GM19397 (cell line): ENCODE data around the gene RPS27L.
A peak's percentile ranks its signal among the peaks of the same experiment; 100 is the strongest.

Source experiments
- ATAC-seq: cut with Tn5 transposase; IDR thresholded peaks from one replicate; pipeline ENCODE4 v1.9.1; 2021; ENCODE audit warnings: mild to moderate bottlenecking, moderate library complexity; ENCODE audit not compliant: unreplicated experiment

RPS27L gene

GRCh38 chr15:63188247-63188925 lies 31.1 kb upstream of the RPS27L start:
- no peak for ATAC-seq

- no peak for ATAC-seq
These were observed 30.4 kb upstream of the RPS27L start for GRCh38 chr15:63187589-63188226.

- ATAC-seq, result no peak
These were observed 28.8 kb upstream of the RPS27L start for GRCh38 chr15:63186065-63186464.

- ATAC-seq, result no peak
These were observed 27.9 kb upstream of the RPS27L start for GRCh38 chr15:63185206-63185605.

GRCh38 chr15:63181648-63182047 lies 24.4 kb upstream of the RPS27L start:
- no peak for ATAC-seq

GRCh38 chr15:63180746-63181145 lies 23.5 kb upstream of the RPS27L start:
- no peak for ATAC-seq

- ATAC-seq, result no peak
These were observed 20.8 kb upstream of the RPS27L start for GRCh38 chr15:63178034-63178433.

- no peak for ATAC-seq
These were observed 19.0 kb upstream of the RPS27L start for GRCh38 chr15:63176302-63176701.

- no peak for ATAC-seq
These were observed 15.7 kb upstream of the RPS27L start for GRCh38 chr15:63172851-63173451.

- ATAC-seq, result no peak
These were observed 15.1 kb upstream of the RPS27L start for GRCh38 chr15:63172376-63172775.

- ATAC-seq, result no peak
These were observed 12.5 kb upstream of the RPS27L start for GRCh38 chr15:63169788-63170187.

- ATAC-seq, result no peak
These were observed 8.9 kb upstream of the RPS27L start for GRCh38 chr15:63166219-63166618.

GRCh38 chr15:63165166-63165859 lies 8.0 kb upstream of the RPS27L start:
- no peak for ATAC-seq

GRCh38 chr15:63163217-63163616 lies 5.9 kb upstream of the RPS27L start:
- no peak for ATAC-seq

- ATAC-seq, result no peak
These were observed 3.4 kb upstream of the RPS27L start for GRCh38 chr15:63160638-63161037.

GRCh38 chr15:63157891-63158431 lies 684 bp upstream of the RPS27L start:
- peak; percentile 10 for ATAC-seq

- no peak for ATAC-seq
These were observed 541 bp downstream of the RPS27L start for GRCh38 chr15:63156755-63157117.

GRCh38 chr15:63156086-63156710 lies 1.1 kb downstream of the RPS27L start:
- ATAC-seq, result no peak

- no peak for ATAC-seq
These were observed 1.8 kb downstream of the RPS27L start for GRCh38 chr15:63155486-63155885.

GRCh38 chr15:63151665-63152064 lies 5.6 kb downstream of the RPS27L start:
- no peak for ATAC-seq

- ATAC-seq, result no peak
These were observed 10.6 kb downstream of the RPS27L start for GRCh38 chr15:63146684-63147083.
